Activated B cell treated with CpG ODN at 0.5 μM for 24 hours (primary cell): Measurements from ENCODE around the gene WASL. TPM values are rescaled to one million over a fixed set of nuclear protein-coding genes. Genes with fewer than 3 reads are reported as not detected.
"Not testable (repeated sequence)": the region's sequence is repeated elsewhere in the genome, so short reads cannot be mapped to it uniquely, and the experiment has no call there.

Source experiments
- ATAC-seq: fragments of 200-7000 bp; cut with Tn5 transposase; one replicate; pipeline ENCODE4 v1.10.0; 2021; ENCODE audit warnings: low read depth, mild to moderate bottlenecking, moderate library complexity
- CTCF ChIA-PET: fragments of 350-600 bp; sonication (Branson Sonifier 250); formaldehyde crosslinking; loops from one replicate; lab custom pipeline; 2021; ENCODE audit warnings: antibody characterized with exemption; lab: Charles Lee
- POLR2A ChIA-PET: fragments of 350-600 bp; sonication (Branson Sonifier 250); formaldehyde crosslinking; loops from one replicate; lab custom pipeline; 2021; ENCODE audit warnings: antibody characterized with exemption; lab: Charles Lee
- DNase-seq: peaks from one replicate; pipeline ENCODE4 v3.0.0; 2022
- H3K27ac Mint-ChIP-seq: one replicate; pipeline ENCODE4 v1.8.0; 2020; ENCODE audit warnings: mixed read lengths
- H3K27me3 Mint-ChIP-seq: one replicate; pipeline ENCODE4 v1.8.0; 2021; ENCODE audit warnings: mixed read lengths
- H3K36me3 Mint-ChIP-seq: one replicate; pipeline ENCODE4 v1.8.0; 2021; ENCODE audit warnings: low read depth, mixed read lengths
- H3K4me1 Mint-ChIP-seq: one replicate; pipeline ENCODE4 v1.8.0; 2021; ENCODE audit warnings: mixed read lengths
- H3K4me3 Mint-ChIP-seq: one replicate; pipeline ENCODE4 v1.8.0; 2020; ENCODE audit warnings: mild to moderate bottlenecking, mixed read lengths
- H3K9me3 Mint-ChIP-seq: one replicate; pipeline ENCODE4 v1.8.0; 2020; ENCODE audit warnings: mixed read lengths
- CTCF ChIP-seq: fragments of 200-600 bp; IDR thresholded peaks from one replicate; pipeline ENCODE4 v1.8.0; 2022; ENCODE audit warnings: antibody characterized with exemption, mild to moderate bottlenecking
- intact Hi-C: fragments of 100-400 bp; cut with micrococcal nuclease; formaldehyde crosslinking; loops from one replicate; pipeline ENCODE4 v1.15.1; 2024
- total RNA-seq: library from RNA; stranded (reverse); gene quantifications from 2 replicates; pipeline ENCODE4 v1.2.3, GENCODE V29; 2022

WASL gene
- total RNA-seq, 1 donor from 2014 or later: 6.9 TPM

- no peak for ATAC-seq
- no peak for TF ChIP-seq CTCF
- intact Hi-C loops: loop anchor here (2.0 kb wide), 1 partner anchor 17 kb away; no protein-coding TSS in a partner anchor
- Mint-ChIP-seq H3K27ac (no peak overlapping the region), H3K27me3 (no peaks in the 10 kb centered on the region), H3K4me3 (no peak overlapping the region), H3K4me1 (peaks cover 49% of the 10 kb centered on the region), H3K9me3 (no peaks in the 10 kb centered on the region), H3K36me3 (peaks cover 10% of the 10 kb centered on the region)
- CTCF ChIA-PET: no interaction called here
- POLR2A ChIA-PET: interaction anchor here (0.9 kb wide), 1 partner anchor 24 kb away, joined by 3 read pairs; no protein-coding TSS in a partner anchor
- no peak for DNase-seq
Observed at GRCh38 chr7:123723913-123724312, 24.9 kb downstream of the WASL start.

DNA sequence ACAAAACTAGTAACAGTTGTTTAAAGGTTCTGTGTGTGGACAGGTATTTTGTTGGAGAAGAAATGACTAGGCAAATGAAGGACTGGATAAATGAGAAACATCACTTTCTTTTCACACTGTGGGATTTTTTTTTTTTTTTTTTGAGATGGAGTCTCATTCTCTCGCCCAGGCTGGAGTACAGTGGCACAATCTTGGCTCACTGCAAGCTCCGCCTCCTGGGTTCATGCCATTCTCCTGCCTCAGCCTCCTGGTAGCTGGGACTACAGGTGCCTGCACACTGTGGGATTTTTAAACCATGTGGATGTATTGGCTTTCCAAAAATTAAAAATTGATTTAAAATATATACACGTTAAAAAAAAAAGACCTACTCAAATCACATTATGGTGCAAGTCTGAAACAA lies 28.3 kb downstream of the WASL start:
- H3K4me3 Mint-ChIP-seq, DNase-seq, CTCF ChIA-PET, intact Hi-C loops, H3K27me3 Mint-ChIP-seq, POLR2A ChIA-PET, ATAC-seq, H3K27ac Mint-ChIP-seq, H3K9me3 Mint-ChIP-seq, H3K36me3 Mint-ChIP-seq: not testable (repeated sequence)
- peaks cover 26% of the 10 kb centered on the region for H3K4me1 Mint-ChIP-seq

- peaks cover 2% of the 10 kb centered on the region for H3K36me3 Mint-ChIP-seq
- no peak for TF ChIP-seq CTCF
- CTCF ChIA-PET: no interaction called here
- no peak for DNase-seq
- peaks cover 23% of the 10 kb centered on the region for H3K4me1 Mint-ChIP-seq
- intact Hi-C loops: no loop called here
- POLR2A ChIA-PET: no interaction called here
- H3K4me3 Mint-ChIP-seq: no peak overlapping the region
- no peaks in the 10 kb centered on the region for H3K9me3 Mint-ChIP-seq
- H3K27me3 Mint-ChIP-seq: no peaks in the 10 kb centered on the region
- H3K27ac Mint-ChIP-seq: no peak overlapping the region
- no peak for ATAC-seq
Observed at GRCh38 chr7:123719197-123719721, 29.5 kb downstream of the WASL start.

- Mint-ChIP-seq H3K27me3 (no peaks in the 10 kb centered on the region), H3K36me3 (peaks cover 2% of the 10 kb centered on the region), H3K9me3 (no peaks in the 10 kb centered on the region), H3K27ac (no peak overlapping the region), H3K4me1 (peaks cover 18% of the 10 kb centered on the region), H3K4me3 (no peak overlapping the region)
- ChIA-PET CTCF (no interaction called here), POLR2A (no interaction called here)
- intact Hi-C loops: no loop called here
- no peak for TF ChIP-seq CTCF
- DNase-seq (no peak), ATAC-seq (no peak)
Observed at GRCh38 chr7:123718773-123719172, 30.0 kb downstream of the WASL start.

- Mint-ChIP-seq H3K4me1 (peaks cover 18% of the 10 kb centered on the region), H3K4me3 (no peak overlapping the region), H3K27me3 (no peaks in the 10 kb centered on the region), H3K36me3 (peaks cover 2% of the 10 kb centered on the region), H3K9me3 (no peaks in the 10 kb centered on the region), H3K27ac (no peak overlapping the region)
- POLR2A ChIA-PET: no interaction called here
- intact Hi-C loops: no loop called here
- ATAC-seq: no peak
- no peak for TF ChIP-seq CTCF
- CTCF ChIA-PET: interaction anchor here (1.3 kb wide), 1 partner anchor 16 kb away, joined by 4 read pairs; no protein-coding TSS in a partner anchor
- no peak for DNase-seq
Observed at GRCh38 chr7:123717689-123718088, 31.1 kb downstream of the WASL start.

- H3K36me3 Mint-ChIP-seq: peaks cover 2% of the 10 kb centered on the region
- ATAC-seq (no peak), DNase-seq (no peak)
- H3K27me3 Mint-ChIP-seq: no peaks in the 10 kb centered on the region
- CTCF ChIA-PET: interaction anchor here (1.3 kb wide), 1 partner anchor 15 kb away, joined by 4 read pairs; no protein-coding TSS in a partner anchor
- no peak overlapping the region for H3K27ac Mint-ChIP-seq
- no peaks in the 10 kb centered on the region for H3K9me3 Mint-ChIP-seq
- no peak overlapping the region for H3K4me3 Mint-ChIP-seq
- intact Hi-C loops: no loop called here
- H3K4me1 Mint-ChIP-seq: peaks cover 21% of the 10 kb centered on the region
- no peak for TF ChIP-seq CTCF
- POLR2A ChIA-PET: no interaction called here
Observed at GRCh38 chr7:123716877-123717276, 31.9 kb downstream of the WASL start.
